NCI-H1694 (cell line): Measurements from ENCODE around the gene AHI1.
"Not testable (repeated sequence)": the region's sequence is repeated elsewhere in the genome, so short reads cannot be mapped to it uniquely, and the experiment has no call there.

Source experiments
- DNase-seq: peaks from one replicate; lab custom pipeline; 2025; lab: John Stamatoyannopoulos, UW

AHI1 gene

GRCh38 chr6:135390458-135390857 is 107.1 kb downstream of the AHI1 start:
- no peak for DNase-seq

- DNase-seq, result no peak
These were observed 112.2 kb downstream of the AHI1 start for GRCh38 chr6:135385299-135385698.

DNA sequence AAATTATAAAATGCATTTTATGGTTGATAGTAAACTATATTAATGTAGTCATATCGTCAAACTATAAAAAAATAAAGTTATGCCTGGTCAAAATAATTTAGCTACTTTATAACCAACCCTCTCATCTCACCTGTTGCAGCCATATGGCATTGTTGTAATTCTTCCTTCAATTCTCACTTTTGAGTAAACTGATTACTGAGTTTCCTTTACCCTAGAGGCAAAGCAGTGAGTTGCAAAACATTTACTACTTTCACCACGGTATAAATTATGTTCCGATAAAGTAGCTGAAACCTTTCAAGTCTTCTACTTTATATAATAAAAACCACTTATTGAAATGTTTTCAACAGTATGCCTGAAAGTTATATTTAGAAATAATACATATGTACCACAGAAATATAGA is 113.8 kb downstream of the AHI1 start:
- no peak for DNase-seq

DNA sequence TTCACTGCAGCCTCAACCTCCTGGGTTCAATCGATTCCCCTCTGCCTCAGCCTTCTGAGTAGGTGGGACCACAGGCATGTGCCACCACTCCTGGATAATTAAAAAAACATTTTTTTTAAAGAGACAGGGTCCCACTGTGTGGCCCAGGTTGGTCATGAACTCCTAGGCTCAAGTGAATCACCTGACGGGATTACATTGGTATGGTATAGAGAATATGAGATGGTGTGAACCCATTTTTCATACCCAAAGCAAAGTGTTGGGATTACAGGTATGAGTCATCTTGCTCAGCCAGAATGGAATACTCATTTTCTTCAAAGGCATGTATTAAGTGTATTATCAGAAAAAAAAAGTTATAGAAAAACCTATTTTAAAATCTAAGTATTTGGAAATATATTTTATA is 114.2 kb downstream of the AHI1 start:
- DNase-seq, result no peak

GRCh38 chr6:135382182-135382628 is 115.3 kb downstream of the AHI1 start:
- no peak for DNase-seq

- DNase-seq, result no peak
These were observed 116.7 kb downstream of the AHI1 start for GRCh38 chr6:135380793-135381192.

DNA sequence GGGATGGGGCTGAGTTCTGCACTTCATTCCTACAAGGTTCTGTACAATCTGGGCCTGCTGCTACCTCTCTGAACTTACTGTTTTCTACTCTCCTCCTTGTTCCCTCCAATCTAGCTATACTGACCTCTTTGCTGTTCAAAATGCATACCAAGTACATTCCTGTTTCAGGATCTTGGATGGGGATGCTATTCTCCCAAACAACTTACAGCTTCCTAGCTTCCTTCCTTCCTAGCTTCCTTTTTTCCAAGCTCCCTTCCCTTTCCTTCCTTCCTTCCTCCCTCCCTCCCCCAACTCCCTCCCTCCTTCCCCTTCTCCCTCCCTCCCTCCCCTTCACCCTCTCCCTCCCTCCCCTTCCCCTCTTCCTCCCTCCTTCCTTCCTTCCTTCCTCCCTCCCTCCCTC is 117.9 kb downstream of the AHI1 start:
- DNase-seq, result no peak

- DNase-seq, result no peak
These were observed 124.8 kb downstream of the AHI1 start for GRCh38 chr6:135372758-135373157.

DNA sequence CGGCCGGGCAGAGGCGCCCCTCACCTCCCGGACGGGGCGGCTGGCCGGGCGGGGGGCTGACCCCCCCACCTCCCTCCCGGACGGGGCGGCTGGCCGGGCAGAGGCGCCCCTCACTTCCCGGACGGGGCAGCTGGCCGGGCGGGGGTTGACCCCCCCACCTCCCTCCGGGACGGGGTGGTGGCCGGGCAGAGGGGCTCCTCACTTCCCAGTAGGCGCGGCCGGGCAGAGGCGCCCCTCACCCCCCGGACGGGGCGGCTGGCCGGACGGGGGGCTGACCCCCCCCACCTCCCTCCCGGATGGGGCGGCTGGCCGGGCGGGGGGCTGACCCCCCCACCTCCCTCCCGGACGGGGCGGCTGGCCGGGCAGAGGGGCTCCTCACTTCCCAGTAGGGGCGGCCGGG is 133.9 kb downstream of the AHI1 start:
- DNase-seq, result not testable (repeated sequence)

- no peak for DNase-seq
These were observed 135.4 kb downstream of the AHI1 start for GRCh38 chr6:135362124-135362523.

GRCh38 chr6:135360222-135360621 is 137.3 kb downstream of the AHI1 start:
- DNase-seq, result no peak

- no peak for DNase-seq
These were observed 138.6 kb downstream of the AHI1 start for GRCh38 chr6:135358985-135359384.

- no peak for DNase-seq
These were observed 139.2 kb downstream of the AHI1 start for GRCh38 chr6:135358251-135358821.

DNA sequence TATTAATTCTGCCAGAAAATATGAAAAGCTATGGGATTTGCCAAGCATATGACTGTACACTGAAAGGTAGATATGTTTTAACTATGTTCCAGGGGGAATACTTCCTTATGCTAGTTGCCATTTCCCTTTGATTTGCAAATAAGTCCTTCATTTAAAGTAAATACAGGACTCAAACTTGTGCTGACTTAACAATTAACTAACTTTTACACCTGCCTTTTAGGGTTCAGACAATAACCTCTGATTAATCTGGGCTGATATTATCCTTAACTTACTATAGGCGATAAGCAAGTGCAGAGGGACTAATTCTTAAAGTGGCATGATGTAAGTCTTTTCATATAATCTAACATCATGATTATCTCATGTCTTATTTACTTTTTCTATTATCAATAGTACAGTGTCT is 143.1 kb downstream of the AHI1 start:
- DNase-seq, result no peak

- DNase-seq, result no peak
These were observed 144.4 kb downstream of the AHI1 start for GRCh38 chr6:135353113-135353512.

- no peak for DNase-seq
These were observed 145.9 kb downstream of the AHI1 start for GRCh38 chr6:135351635-135352034.

DNA sequence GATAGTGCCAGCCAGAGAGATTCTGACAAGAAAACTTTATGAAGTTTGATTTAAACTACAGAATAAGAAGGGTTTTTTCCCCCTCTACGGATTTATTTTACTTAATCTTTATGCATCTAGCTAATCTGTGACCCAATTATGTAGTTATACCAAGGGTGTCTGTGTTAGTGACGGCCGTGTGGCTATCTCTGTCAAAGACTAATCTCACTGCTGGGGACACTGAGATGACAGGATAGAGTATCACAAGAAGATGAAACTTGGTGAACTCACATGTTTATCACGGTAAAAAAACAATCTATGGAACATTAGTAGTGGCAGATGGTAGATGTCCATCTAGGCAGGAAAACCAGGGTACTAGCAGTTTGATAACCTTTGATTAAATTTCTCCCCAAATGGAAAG is 149.7 kb downstream of the AHI1 start:
- no peak for DNase-seq

GRCh38 chr6:135346747-135347146 is 150.8 kb downstream of the AHI1 start:
- no peak for DNase-seq

DNA sequence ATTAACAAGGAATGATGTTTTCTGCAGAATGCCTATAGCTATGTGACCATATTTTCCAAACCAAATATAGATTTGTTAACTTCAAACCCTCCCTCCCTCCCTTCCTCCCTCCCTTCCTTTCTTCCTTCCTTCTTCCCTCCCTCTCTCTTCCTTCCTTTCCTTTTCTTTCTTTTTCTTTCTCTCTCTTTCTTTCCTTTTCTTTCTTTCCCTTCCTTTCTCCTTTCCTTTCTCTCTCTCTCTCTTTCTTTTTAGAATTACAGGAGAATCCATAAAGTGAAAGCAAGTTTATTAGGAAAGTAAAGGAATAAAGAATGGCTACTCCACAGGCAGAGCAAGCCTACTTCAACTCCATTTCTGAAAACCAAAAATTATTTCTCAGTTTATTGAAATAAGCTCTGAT is 153.0 kb downstream of the AHI1 start:
- DNase-seq, result no peak

DNA sequence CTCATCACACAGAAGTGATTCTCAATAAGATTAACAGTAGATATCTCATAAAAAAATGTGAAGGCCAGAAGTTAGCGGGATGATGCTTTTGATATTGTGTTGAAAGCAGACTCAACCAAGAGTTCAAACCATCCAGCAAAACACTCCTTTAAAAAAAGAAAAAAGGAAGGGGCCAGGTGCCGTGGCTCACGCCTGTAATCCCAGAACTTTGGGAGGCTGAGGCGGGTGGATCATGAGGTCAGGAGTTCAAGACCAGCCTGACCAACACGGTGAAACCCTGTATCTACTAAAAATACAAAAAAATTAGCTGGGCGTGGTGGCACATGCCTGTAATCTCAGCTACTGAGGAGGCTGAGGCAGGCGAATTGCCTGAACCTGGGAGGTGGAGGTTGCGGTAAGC is 157.6 kb downstream of the AHI1 start:
- not testable (repeated sequence) for DNase-seq

DNA sequence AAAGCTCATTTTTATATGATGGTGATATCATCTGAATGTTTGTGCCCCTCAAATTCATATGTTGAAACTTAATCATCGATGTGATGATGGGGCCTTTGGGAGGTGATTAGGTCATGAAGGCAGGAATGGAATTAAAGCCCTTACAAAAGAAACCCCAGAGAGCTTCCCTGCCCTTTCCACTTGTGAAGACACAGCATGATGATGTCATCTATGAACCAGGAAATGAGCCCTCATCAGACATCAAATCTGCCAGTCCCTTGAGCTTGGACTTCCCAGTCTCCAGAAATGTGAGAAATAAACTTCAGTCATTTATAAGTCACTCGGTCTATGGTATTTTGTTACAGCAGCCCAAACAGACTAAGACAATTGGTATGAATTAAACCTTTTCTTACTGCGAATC is 163.4 kb downstream of the AHI1 start:
- DNase-seq, result no peak

- no peak for DNase-seq
These were observed 166.5 kb downstream of the AHI1 start for GRCh38 chr6:135331002-135331401.

- no peak for DNase-seq
These were observed 167.4 kb downstream of the AHI1 start for GRCh38 chr6:135329851-135330803.

DNA sequence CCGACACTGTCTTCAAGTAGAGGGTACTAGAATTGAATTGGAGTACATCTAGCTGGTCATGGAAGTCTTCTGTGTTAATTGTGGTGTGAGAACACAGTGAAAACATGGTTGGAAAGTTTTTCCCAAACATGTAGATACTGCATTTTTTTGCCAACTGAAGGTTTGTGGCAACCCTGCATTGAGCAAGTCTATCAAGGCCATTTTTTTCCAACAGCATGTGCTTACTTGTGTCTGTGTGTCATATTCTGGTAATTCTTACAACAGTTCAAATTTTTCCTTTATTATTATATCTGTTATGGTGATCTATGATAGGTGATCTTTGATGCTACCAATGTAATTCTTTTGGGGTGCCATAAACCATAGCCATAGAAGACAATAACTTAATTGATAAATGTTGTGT is 169.4 kb downstream of the AHI1 start:
- no peak for DNase-seq
